CD4-positive, alpha-beta T cell treated with Interleukin-17A for 1 hour (primary cell): ENCODE data around the gene DYNLT4.
"Not testable (repeated sequence)": the region's sequence is repeated elsewhere in the genome, so short reads cannot be mapped to it uniquely, and the experiment has no call there.

Source experiments
- DNase-seq: peaks from one replicate; pipeline ENCODE4 v3.0.0-alpha.2; 2020

The DYNLT4 gene

GRCh38 chr1:44786841-44787426, 20.2 kb downstream of the DYNLT4 start:
- DNase-seq = no peak

- DNase-seq = peak; percentile 81
These were observed 20.9 kb downstream of the DYNLT4 start for GRCh38 chr1:44786138-44786840.

- DNase-seq = no peak
These were observed 21.5 kb downstream of the DYNLT4 start for GRCh38 chr1:44785501-44786137.

- no peak for DNase-seq
These were observed 22.1 kb downstream of the DYNLT4 start for GRCh38 chr1:44785029-44785380.

- DNase-seq = peak; percentile 50
These were observed 22.8 kb downstream of the DYNLT4 start for GRCh38 chr1:44784094-44785028.

- no peak for DNase-seq
These were observed 23.5 kb downstream of the DYNLT4 start for GRCh38 chr1:44783697-44784093.

- no peak for DNase-seq
These were observed 26.5 kb downstream of the DYNLT4 start for GRCh38 chr1:44780583-44781121.

GRCh38 chr1:44778705-44779576, 28.2 kb downstream of the DYNLT4 start:
- no peak for DNase-seq

GRCh38 chr1:44777969-44778635, 29.0 kb downstream of the DYNLT4 start:
- no peak for DNase-seq

- DNase-seq = no peak
These were observed 29.6 kb downstream of the DYNLT4 start for GRCh38 chr1:44777547-44777946.

GRCh38 chr1:44776730-44777068, 30.5 kb downstream of the DYNLT4 start:
- DNase-seq = no peak

- peak; percentile 60 for DNase-seq
These were observed 31.0 kb downstream of the DYNLT4 start for GRCh38 chr1:44775930-44776729.

GRCh38 chr1:44775078-44775929, 31.8 kb downstream of the DYNLT4 start, which contains the start of gene RPS8:
TSS of gene RPS8 (plus strand) at chr1:44775540. CDS start at chr1:44775597, 57 bp downstream.
- peak; percentile 93 for DNase-seq

- DNase-seq = not testable (repeated sequence)
These were observed 40.7 kb downstream of the DYNLT4 start for GRCh38 chr1:44766421-44766820.

- no peak for DNase-seq
These were observed 46.3 kb downstream of the DYNLT4 start for GRCh38 chr1:44760876-44761275.

- no peak for DNase-seq
These were observed 48.1 kb downstream of the DYNLT4 start for GRCh38 chr1:44759077-44759476.

GRCh38 chr1:44757420-44757819, 49.7 kb downstream of the DYNLT4 start:
- no peak for DNase-seq
